Body of pancreas (tissue), 4 donors: ENCODE results near the gene SFTPB. TPM values are rescaled to one million over a fixed set of nuclear protein-coding genes. Genes with fewer than 3 reads are reported as not detected.

Experiments used
- ATAC-seq: fragments of 150-250 bp; one replicate; pipeline ENCODE4 v1.9.1; 2016
- DNase-seq, 4 donors: peaks; one replicate each; pipeline ENCODE4 v3.0.0-alpha.2; 2019
- H3K27ac ChIP-seq, 4 donors: fragments of 200-600 bp; sonication (generic); 1 replicate in 3 of 4; 2 replicates in 1 of 4; pipeline versions ENCODE4 v1.5.1 to v1.6.1; 2016 to 2019; ENCODE audit warnings: mild to moderate bottlenecking in 1 of 4, mixed read lengths in 1 of 4, moderate library complexity in 1 of 4
- H3K27me3 ChIP-seq, 2 donors: fragments of 200-600 bp; sonication (generic); one replicate each; pipeline ENCODE4 v1.6.0; 2016; ENCODE audit warnings: mild to moderate bottlenecking in 1 of 2
- H3K36me3 ChIP-seq, 2 donors: fragments of 200-600 bp; sonication (generic); replicated peaks in 1 of 2; 2 replicates each; pipeline ENCODE4 v1.5.1; 2016; ENCODE audit warnings: low read depth in 2 of 2; ENCODE audit not compliant: insufficient read depth in 1 of 2
- H3K4me1 ChIP-seq: fragments of 200-600 bp; sonication (generic); one replicate; pipeline ENCODE4 v1.6.0; 2016
- H3K4me3 ChIP-seq, 2 donors: fragments of 200-600 bp; sonication (generic); 1 replicate in 1 of 2; 2 replicates in 1 of 2; pipeline ENCODE4 v1.5.1; 2016 to 2019
- H3K9me3 ChIP-seq, 3 donors: fragments of 200-600 bp; sonication (generic); 1 replicate in 2 of 3; 2 replicates in 1 of 3; pipeline ENCODE4 v1.5.1; 2016
- CTCF ChIP-seq, 7 experiments: fragments of 450-650 bp in 4 of 7; fragments of 200-600 bp in 3 of 7; sonication (generic) in 3 of 7; IDR thresholded peaks; one replicate each; pipeline ENCODE4 v1.5.1; 2016 to 2019; ENCODE audit warnings: antibody characterized with exemption in 7 of 7
- POLR2A ChIP-seq, 3 donors: fragments of 450-650 bp; IDR thresholded peaks; one replicate each; pipeline ENCODE4 v1.6.1; 2016; ENCODE audit warnings: antibody characterized with exemption in 3 of 3, mild to moderate bottlenecking in 2 of 3
- WGBS, 2 donors: methylation state at CpG; one replicate each; pipeline ENCODE4 v1.1.5; 2017; 5-methylcytosine and 5-hydroxymethylcytosine counted together
- intact Hi-C: fragments of 100-400 bp; cut with DNase I; formaldehyde crosslinking; loops from one replicate; pipeline ENCODE4 v1.15.1; 2023
- total RNA-seq, 2 donors: library from RNA; depleted of rRNA; stranded (reverse); fragments of >200 nt; gene quantifications; one replicate each; pipeline ENCODE4 v1.1.0, GENCODE V29; 2016

SFTPB gene
- total RNA-seq, 2 donors from 2014 or later, result not detected

GRCh38 chr2:85706599-85707296, 38.7 kb upstream of the SFTPB start:
- no peaks in the 10 kb centered on the region for H3K36me3 ChIP-seq
- H3K4me1 ChIP-seq, result peaks cover 23% of the 10 kb centered on the region
- 71 to 76% methylated on average over 10 of the region's 10 CpGs for WGBS, 2 donors
- intact Hi-C loops, result no loop called here
- TF ChIP-seq CTCF (IDR thresholded peaks at IDR 0.05), result no peak
- no peak for TF ChIP-seq POLR2A (IDR thresholded peaks at IDR 0.05)
- H3K27ac ChIP-seq, result peak overlapping the region in 1 of 4 donors; percentile 74
- no peaks in the 10 kb centered on the region for H3K27me3 ChIP-seq
- ATAC-seq (peak; percentile 2), DNase-seq (peak in 1 of 4 donors; percentile 82)
- no peaks in the 10 kb centered on the region for H3K9me3 ChIP-seq
- no peak overlapping the region for H3K4me3 ChIP-seq

GRCh38 chr2:85706063-85706462, 38.1 kb upstream of the SFTPB start:
- ATAC-seq (no peak), DNase-seq (no peak)
- Histone ChIP-seq H3K4me1 (peaks cover 23% of the 10 kb centered on the region), H3K27ac (peak overlapping the region in 3 of 4 donors; percentile 15 to 74 (median 19)), H3K27me3 (no peaks in the 10 kb centered on the region), H3K36me3 (no peaks in the 10 kb centered on the region), H3K4me3 (no peak overlapping the region), H3K9me3 (no peaks in the 10 kb centered on the region)
- 78 to 88% methylated on average over 6 of the region's 6 CpGs for WGBS, 2 donors
- TF ChIP-seq CTCF (IDR thresholded peaks at IDR 0.05) (no peak), POLR2A (IDR thresholded peaks at IDR 0.05) (no peak)
- intact Hi-C loops, result no loop called here

GRCh38 chr2:85705680-85706039, 37.7 kb upstream of the SFTPB start:
- DNase-seq, result peak in 2 of 4 donors; percentile 62 to 78
- peak overlapping the region in 3 of 4 donors; percentile 15 to 74 (median 28) for H3K27ac ChIP-seq
- WGBS, 2 donors, result 84 to 92% methylated on average over 2 of the region's 2 CpGs
- H3K4me3 ChIP-seq, result no peak overlapping the region
- no peaks in the 10 kb centered on the region for H3K9me3 ChIP-seq
- peaks cover 23% of the 10 kb centered on the region for H3K4me1 ChIP-seq
- H3K36me3 ChIP-seq, result no peaks in the 10 kb centered on the region
- peak; percentile 62 for ATAC-seq
- no peaks in the 10 kb centered on the region for H3K27me3 ChIP-seq
- intact Hi-C loops, result no loop called here
- TF ChIP-seq POLR2A (IDR thresholded peaks at IDR 0.05) (no peak), CTCF (IDR thresholded peaks at IDR 0.05) (no peak)

GRCh38 chr2:85704800-85705679, 37.0 kb upstream of the SFTPB start:
- Histone ChIP-seq H3K36me3 (no peaks in the 10 kb centered on the region), H3K9me3 (no peaks in the 10 kb centered on the region), H3K4me3 (no peak overlapping the region), H3K27me3 (no peaks in the 10 kb centered on the region), H3K4me1 (peaks cover 23% of the 10 kb centered on the region), H3K27ac (peak overlapping the region in 3 of 4 donors; percentile 15 to 74 (median 28))
- DNase-seq (no peak), ATAC-seq (no peak)
- WGBS, 2 donors, result 72 to 86% methylated on average over 8 of the region's 8 CpGs
- intact Hi-C loops, result no loop called here
- TF ChIP-seq POLR2A (IDR thresholded peaks at IDR 0.05) (no peak), CTCF (IDR thresholded peaks at IDR 0.05) (no peak)
